GM13976 (cell line): Measurements from ENCODE around the gene SLIT1.
A peak's percentile ranks its signal among the peaks of the same experiment; 100 is the strongest.

Experiments
- DNase-seq: peaks from one replicate; pipeline ENCODE4 v3.0.0; 2012; ENCODE audit warnings: low spot score
- CTCF ChIP-seq: IDR thresholded peaks from 2 replicates; pipeline ENCODE4 v1.5.1; 2012; ENCODE audit warnings: borderline replicate concordance, mild to moderate bottlenecking; ENCODE audit not compliant: insufficient read depth; ENCODE audit errors: extremely low read depth, missing control alignments, control extremely low read depth
- in situ Hi-C: fragments of 300-500 bp; cut with MboI; formaldehyde crosslinking; loops from one replicate; pipeline ENCODE4 v1.12.0; 2022; ENCODE audit warnings: low sequenced_read_pairs, mixed read lengths, inconsistent platforms; ENCODE audit not compliant: unreplicated experiment

SLIT1 gene

GRCh38 chr10:96988426-96988825 lies 197.3 kb downstream of the SLIT1 start:
- no peak for DNase-seq
- in situ Hi-C loops: no loop called here
- no peak for TF ChIP-seq CTCF

GRCh38 chr10:96987842-96988175 lies 197.9 kb downstream of the SLIT1 start:
- DNase-seq: no peak
- no peak for TF ChIP-seq CTCF
- in situ Hi-C loops: no loop called here

- DNase-seq: no peak
- TF ChIP-seq CTCF: no peak
- in situ Hi-C loops: no loop called here
These were observed 198.5 kb downstream of the SLIT1 start for GRCh38 chr10:96987141-96987841.

- no peak for DNase-seq
- in situ Hi-C loops: no loop called here
- TF ChIP-seq CTCF: no peak
These were observed 199.4 kb downstream of the SLIT1 start for GRCh38 chr10:96986200-96986856.

GRCh38 chr10:96984541-96985131 lies 201.1 kb downstream of the SLIT1 start:
- in situ Hi-C loops: no loop called here
- TF ChIP-seq CTCF: no peak

GRCh38 chr10:96982149-96982930 lies 203.4 kb downstream of the SLIT1 start:
- in situ Hi-C loops: no loop called here
- no peak for TF ChIP-seq CTCF
- DNase-seq: no peak

More at GRCh38 chr10:96984541-96985131, 201.1 kb downstream of the SLIT1 start:
- peak; percentile 37 for DNase-seq
